HG02763 (cell line): Measurements from ENCODE around the gene SPECC1.
"Not testable (repeated sequence)": the region's sequence is repeated elsewhere in the genome, so short reads cannot be mapped to it uniquely, and the experiment has no call there.

Experiments used
- ATAC-seq: cut with Tn5 transposase; IDR thresholded peaks from one replicate; pipeline ENCODE4 v1.9.1; 2021; ENCODE audit warnings: mild to moderate bottlenecking, moderate library complexity; ENCODE audit not compliant: unreplicated experiment

Gene SPECC1, protein sequence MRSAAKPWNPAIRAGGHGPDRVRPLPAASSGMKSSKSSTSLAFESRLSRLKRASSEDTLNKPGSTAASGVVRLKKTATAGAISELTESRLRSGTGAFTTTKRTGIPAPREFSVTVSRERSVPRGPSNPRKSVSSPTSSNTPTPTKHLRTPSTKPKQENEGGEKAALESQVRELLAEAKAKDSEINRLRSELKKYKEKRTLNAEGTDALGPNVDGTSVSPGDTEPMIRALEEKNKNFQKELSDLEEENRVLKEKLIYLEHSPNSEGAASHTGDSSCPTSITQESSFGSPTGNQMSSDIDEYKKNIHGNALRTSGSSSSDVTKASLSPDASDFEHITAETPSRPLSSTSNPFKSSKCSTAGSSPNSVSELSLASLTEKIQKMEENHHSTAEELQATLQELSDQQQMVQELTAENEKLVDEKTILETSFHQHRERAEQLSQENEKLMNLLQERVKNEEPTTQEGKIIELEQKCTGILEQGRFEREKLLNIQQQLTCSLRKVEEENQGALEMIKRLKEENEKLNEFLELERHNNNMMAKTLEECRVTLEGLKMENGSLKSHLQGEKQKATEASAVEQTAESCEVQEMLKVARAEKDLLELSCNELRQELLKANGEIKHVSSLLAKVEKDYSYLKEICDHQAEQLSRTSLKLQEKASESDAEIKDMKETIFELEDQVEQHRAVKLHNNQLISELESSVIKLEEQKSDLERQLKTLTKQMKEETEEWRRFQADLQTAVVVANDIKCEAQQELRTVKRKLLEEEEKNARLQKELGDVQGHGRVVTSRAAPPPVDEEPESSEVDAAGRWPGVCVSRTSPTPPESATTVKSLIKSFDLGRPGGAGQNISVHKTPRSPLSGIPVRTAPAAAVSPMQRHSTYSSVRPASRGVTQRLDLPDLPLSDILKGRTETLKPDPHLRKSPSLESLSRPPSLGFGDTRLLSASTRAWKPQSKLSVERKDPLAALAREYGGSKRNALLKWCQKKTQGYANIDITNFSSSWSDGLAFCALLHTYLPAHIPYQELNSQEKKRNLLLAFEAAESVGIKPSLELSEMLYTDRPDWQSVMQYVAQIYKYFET

DNA sequence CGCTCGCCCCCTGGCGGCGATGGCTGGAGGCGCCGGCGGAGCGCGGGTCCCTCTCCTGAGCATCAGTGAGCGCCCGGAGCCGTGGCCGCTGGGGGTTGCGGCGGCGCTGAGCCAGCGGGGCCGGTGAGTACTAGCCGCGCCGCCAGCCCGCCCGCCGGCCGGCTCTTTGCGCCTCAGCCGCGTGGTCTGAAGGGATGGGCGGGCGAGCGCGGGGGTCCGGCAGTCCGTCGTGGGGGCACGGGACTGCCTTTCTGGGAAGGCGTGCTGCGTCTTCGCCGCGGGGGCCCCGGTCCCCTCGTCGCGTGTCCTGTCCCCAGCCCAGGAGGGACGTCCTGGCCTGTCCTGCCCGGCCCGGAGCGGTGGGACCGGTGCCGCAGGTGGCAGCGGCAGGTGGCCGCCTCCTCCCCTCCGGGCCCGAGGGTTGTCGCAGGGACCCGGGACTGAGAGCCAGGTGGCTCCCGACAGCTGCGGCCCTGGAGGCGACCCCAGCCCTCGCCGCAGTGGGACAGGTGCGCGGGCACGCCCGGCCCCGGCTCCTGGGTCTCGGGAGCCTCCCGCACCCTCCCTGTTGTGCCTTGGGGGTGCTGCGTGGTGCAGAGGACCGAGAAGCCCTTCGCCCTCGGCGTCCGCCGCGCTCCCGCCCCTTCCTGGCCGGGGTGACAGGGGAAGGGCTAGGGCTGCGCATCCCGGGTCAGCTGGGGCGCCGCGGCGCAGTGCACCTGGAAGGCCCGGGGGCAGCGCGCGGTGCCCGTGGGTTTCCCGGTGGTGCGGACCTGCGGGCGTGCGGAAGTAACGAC lies at the start of gene SPECC1:
SPECC1 (plus strand) TSS at position 58 of the 797 bp plus-strand sequence. CDS start 87,293 bp downstream, outside the sequence.
- ATAC-seq = peak; percentile 92

DNA sequence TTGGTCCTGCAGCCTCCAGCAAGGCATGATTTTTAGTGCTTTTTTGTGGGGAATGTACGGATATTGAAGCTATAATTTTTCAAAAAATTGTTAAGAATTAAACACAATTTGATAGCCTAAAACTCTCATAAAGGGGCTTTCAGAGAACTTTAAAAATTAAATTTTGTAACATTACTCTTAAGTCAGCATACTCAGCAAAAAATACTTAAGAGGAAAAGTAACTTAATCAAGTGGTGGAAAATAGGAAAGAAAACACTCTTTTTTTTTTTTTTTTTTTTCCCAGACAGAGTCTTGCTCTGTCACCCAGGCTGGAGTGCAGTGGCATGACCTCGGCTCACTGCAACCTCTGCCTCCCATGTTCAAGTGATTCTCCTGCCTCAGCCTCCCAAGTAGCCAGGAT lies 46.2 kb upstream of the SPECC1 start:
- ATAC-seq = not testable (repeated sequence)

DNA sequence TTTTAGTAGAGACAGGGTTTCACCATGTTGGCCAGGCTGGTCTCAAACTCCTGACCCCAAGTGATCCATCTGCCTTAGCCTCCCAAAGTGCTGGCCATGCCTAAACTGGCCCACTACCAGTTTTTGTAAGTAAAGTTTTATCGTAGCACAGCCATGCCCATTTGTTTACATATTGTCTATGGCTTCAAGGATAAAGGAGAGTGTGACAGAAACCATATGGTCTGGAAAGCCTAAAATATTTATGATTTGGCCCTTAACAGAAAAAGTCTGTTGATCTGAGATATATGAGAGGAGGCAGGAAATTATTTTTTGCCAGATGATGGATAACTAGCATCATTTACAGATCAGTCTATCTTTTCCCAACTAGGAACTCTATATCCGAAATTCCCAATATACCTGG lies 36.0 kb upstream of the SPECC1 start:
- ATAC-seq = no peak

DNA sequence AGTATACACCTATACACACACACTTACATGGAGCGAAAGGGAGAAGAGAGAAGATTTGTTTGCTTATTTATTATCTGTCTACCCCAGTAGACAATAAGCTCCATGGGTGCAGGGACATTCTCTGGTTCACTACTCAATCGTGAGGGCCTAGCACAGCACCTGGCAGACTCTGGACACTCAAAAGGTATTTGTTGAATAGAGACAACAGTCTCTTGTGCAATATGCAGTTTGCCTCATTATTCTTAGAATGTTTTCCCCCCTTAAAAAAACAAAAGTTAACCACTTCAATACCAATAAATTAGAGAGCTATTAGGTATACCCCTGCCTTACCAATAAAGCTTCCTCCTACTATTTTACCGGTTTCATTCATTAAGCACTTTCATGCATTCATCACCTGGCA lies 33.6 kb upstream of the SPECC1 start:
- ATAC-seq = no peak

DNA sequence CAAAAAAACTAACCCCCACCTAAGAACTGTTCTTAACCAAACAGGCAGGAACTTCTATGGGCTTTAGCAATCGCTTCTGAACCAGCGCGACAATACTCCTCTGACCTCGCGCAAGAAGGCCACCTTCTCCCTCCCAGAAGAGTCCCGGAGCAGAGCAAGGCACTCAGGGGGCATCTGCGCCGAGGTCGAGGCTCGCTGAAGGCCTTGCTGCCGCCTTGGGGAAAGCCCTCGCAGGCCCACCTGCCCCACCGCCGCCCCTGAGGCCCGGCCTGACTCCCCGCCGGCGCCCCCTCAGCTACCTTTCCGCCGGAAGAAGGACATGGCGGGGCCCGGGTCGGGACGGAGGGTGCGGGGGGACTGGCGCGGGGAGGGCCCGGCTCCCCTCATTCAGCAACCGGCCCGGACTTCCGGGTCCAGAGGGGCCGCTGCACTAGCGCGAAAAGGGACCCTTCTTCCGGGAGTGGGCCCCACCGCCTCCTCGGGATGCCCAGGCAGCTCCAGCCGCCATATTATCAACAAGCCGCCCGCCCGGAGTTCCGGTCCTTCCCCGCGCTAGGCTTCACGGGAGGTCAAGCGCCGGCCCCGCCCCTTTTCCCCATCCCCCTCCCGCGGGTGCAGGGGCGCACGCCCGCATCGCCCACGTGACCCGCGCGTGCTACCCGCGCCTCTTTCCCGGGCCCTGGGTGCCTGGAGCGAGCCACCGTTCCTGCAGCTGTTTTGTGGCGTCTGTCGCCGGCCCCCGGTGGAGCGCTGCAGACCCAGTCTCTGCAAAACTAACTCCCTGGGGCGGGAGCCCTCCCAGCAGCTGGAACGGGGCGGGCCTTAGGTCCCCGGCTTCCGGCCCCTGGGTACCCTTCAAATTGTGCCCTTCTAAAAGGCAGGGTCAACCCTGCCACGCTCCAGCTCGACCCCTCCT lies 31.6 kb upstream of the SPECC1 start, which contains the start of gene AKAP10:
AKAP10 (minus strand) TSS at position 536 of the 916 bp plus-strand sequence; CDS start at position 387, 149 bp downstream.
- peak; percentile 89 for ATAC-seq

DNA sequence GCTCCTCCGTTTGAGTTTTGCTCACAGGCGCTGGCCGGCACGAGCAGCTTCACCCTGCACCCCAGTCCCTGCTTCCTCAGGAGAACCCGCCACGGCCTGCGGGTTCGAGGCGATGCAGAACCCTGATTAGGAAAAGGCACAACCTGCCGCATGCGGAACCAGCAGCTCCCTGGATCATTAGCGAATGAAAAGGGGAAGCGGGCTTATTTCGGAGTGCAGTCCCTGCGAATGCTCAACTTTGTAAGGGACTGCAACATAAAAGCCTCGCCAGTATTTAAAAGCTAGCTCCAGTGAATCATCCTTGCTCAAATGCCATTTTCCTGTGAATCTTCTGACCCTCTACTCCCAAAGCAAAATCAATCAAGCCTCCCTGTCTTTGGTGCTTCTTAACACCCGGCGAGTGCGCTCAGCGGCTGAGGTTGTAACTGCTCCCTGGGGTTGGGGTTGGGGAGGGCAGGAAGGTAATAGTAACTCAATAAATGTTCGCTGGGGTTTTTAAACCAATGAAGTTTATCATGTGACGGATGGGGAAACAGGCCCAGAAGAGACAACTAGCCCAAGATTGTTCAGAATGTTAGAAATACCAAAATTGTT lies 30.9 kb upstream of the SPECC1 start:
- ATAC-seq = no peak

DNA sequence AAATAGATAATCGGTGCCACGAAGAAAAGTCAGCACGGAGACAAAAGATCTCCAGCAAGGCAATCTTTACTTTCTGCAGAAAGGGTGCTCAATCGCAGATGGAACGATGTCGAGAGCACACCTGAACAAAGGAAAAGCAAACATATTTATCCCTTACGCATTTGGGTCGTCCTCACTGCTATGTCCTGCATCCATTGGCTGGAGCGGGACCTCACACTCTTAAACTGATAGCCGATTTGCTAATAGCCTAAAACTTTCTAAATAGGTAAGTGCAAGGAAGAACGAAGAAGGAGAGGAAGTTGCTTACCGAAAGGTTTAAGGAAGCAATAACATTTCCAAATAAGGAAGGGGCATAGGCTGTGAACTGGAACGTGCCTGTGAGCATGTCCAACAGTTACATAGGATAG lies 30.4 kb upstream of the SPECC1 start:
- ATAC-seq = no peak

DNA sequence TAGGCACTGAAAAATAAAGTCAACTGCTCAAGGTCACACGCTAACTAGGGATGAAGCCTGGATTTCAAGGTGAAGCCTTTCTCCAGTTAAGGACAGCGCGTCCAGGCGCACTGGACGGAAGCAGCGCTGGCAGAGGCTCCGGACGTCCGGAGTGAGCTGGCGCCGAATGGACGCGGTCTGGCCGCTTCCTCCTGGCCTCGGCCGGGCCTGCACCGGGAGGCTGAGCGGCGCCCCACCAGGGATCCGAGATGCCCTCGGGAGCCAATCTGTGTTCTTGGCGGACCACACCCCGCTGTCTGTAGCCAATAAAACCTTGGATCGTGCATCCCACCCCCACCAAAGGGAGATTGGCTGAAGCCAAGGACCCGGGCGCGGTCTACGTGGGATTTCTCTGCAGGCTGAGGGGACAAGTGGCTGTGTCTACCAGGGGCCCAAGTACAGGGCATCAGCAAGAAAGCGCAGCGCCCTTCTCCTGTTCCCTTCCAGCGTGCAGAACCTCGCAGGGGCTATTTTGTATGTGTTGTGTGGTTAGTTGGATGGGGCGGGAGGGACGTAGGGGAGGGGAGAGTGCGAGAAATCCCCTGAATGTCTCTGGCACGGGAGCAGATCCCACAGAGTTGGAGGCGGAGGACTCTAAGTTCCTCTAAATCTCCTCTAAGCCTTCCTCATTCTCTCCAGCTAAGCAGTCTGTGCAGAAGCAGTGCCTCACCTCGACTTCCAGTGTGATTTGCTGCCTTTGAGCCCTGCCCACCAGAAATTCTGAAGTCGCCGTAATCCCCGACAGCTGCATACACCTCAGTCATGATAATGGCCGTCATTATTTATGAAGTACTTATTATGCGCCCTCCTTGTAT lies 29.0 kb upstream of the SPECC1 start:
- no peak for ATAC-seq

DNA sequence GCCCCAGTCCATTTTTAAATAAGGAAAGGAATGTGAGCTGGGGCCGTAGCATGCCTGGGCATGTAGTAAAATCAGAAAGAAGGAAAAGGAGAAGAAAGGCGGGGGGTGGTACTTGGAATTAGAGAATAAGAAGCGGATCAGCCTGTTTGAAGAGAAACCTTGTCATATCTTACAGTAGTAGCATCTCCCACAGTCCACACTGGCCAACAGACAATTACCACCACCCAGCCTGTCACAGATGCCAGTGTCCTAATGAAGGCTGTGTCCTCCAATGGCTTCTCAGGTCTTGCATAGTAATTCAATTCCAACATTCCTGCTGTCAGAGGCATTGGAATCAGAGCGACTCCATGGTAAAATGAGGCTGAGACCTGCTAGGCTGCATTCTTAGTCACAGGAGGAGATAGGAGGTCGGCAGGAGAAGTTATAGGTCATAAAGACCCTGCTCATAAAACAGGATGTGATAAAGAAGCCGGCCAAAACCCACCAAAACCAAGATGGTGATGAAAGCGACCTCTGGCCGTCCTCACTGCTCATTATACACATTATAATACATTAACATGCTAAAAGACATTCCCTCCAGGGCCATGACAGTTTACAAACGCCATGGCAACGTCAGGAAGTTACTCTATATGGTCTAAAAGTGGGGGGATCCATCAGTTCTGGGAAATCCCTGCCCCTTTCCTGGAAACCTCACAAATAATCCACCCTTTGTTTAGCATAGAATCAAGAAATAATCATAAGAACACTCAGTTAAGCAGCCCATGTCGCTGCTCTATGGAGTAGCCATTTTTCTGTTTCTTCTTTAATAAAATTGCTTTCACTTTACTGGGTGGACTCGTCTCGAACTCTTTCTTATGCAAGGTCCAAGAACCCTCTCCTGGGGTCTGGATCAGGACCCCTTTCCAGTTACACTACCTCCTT lies 22.0 kb upstream of the SPECC1 start:
- no peak for ATAC-seq

DNA sequence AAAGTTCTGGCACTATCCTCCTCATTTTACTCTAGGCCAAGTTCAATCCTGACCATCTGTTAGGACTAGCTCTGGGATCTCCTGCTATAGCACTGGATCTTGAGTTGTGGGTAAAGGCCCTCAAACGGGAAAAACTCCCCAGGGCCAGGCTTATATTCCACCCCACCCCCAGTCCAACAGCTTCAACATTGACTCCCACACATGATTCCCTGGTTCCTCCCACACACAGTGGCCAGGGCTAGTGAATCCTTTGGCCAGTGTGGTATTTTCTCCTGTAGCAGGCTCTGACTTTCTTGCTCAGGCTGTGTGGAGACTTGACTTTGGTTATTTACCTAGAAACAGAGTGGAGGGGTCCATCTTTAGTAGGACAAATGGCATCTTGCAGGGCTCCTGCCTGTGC lies 21.3 kb upstream of the SPECC1 start:
- no peak for ATAC-seq

DNA sequence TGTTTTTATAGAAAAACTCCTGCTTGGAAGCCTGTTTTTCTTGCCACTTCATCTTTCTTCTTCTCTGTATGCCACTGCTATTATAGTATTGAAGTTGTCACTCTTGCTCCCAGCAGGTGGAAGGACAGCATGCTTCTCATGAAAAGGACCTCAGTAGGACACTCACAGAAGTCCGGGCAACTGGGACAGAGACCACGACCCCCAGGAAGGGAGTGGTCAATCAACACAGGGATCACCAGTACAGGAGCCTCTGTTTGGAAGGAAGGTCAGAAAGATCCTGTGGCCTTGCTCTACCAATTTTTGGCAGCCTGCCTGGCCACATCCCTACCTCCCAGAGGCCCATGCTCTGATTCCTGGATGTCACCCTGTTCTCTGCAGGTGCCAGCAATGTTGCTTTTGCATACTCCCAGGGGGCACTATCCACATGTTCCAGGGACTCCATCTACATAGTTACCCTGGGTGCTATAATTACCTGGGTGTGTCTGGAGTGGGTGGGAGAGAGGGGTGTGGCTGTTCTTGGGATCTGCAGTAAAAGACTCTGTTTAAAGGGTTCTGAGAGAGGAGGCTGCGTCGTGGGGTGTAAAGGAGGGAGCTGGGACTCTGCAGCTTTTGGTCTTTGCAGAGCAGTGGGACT lies 17.8 kb upstream of the SPECC1 start:
- ATAC-seq = no peak

DNA sequence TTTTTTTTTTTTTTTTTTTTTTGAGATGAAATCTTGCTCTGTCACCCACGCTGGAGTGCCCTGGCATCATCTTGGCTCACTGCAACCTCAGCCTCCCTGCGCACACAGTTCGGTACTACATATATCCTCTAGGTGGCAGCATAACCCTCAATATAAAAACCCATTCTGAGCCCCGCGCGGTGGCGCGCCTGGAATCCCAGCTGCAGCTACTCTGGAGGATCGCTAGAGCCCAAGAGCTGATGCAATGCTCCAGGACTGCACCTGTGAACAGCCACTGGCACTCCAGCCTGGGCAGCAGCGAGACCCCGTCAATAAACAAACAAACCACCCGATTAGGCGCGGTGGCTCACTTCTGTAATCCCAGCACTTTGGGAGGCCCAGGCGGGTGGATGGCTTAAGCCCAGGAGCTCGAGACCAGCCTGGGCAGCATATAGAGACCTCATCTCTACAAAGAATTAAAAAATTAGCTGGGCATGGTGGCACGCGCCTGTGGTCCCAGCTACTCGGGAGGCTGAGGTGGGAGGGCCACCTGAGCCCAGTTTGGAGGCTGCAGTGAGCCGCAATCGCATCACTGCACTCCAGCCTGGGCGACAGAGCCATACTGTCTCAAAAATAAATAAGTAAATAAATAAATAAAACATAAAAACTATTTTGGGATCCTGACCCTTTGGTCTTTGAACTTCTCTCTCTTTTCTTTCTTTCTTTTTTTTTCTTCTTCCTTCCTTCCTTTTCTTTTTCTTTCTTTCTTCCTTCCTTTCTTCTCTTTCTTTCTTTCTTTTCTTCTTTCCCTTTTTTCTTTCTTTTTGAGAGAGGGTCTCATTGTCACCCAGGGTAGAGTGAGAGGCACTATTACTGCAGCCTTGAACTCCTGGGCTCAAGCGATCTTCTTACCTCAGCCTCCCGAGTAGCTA lies 16.1 kb upstream of the SPECC1 start:
- peak; percentile 72 for ATAC-seq

DNA sequence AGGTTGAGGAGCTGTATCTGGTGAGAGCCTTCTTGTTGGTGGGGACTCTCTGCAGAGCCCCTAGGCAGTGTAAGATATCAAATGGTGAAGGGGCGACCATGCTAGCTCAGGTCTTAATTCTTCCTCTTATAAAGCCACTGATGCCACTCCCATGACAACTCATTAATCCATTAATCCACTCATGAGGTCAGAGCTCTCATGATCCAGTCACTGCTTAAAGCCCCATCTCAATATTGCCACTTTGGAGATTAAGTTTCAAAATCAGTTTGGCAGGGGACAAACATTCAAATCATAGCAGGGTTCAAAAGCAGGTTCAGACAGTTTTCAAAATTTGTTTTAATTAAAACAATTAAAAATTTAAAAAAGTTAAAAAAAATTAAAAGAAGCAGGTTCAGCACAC lies 13.1 kb upstream of the SPECC1 start:
- ATAC-seq = no peak

DNA sequence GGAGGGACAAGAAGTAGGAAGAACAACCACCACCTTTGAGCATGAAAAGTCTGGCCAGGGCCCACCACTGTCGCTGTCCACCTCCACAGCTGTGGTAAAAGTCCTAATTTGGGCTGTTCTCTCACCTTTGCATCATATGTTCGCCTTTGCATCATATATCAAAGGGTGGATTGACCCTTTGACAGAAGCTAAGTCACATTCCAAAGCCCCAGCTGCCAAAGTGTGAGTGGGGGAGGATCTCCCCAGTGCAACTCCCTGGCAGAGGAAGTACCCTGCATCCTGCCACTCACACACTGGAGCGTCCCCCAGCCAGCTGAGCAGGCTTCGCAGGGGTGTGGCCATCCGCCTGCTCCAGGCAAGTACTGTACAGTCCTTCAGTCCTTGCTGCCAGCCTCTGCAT lies 12.7 kb upstream of the SPECC1 start:
- no peak for ATAC-seq

DNA sequence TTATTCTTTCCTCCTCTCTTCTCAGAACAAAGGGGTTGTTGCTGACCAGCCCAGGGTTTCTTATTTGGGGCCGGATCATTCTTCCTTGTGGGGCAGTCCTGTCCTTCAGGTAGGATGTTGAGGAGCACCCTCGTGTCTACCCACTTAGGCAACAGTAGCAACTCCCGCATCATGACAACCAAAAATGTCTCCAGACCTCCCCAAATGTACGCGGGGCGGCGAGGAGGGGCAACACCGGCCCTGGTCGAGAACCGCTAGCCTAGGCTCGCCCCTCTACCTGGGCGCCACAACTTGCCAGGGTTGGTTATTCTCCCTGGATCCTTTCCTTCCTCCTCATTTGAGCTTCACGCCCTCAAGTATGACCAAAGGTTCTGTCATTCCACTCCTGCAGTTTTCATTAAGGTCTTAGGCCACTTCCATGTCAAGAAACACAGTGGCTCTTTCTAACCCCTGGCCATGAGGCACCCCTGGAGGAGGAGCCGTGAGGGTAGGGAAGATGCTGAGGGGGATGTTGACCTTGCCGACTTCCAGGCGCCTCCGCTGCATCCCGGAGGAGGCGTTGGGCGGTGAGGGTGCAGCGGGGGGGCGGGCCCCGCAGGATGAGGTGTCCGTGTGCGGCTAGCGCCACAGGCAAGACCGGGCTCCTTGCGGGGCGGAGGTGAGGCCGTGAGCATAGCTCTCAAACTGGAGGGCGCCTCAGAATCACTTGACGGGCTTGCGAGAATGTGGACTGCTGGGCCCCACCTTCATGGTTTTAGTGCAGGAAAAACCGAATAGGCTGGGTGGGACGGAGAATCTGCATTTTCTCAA lies 712 bp upstream of the SPECC1 start:
- peak; percentile 15 for ATAC-seq
